ENCODE measurements around the gene SCN3B.

The SCN3B gene

DNA sequence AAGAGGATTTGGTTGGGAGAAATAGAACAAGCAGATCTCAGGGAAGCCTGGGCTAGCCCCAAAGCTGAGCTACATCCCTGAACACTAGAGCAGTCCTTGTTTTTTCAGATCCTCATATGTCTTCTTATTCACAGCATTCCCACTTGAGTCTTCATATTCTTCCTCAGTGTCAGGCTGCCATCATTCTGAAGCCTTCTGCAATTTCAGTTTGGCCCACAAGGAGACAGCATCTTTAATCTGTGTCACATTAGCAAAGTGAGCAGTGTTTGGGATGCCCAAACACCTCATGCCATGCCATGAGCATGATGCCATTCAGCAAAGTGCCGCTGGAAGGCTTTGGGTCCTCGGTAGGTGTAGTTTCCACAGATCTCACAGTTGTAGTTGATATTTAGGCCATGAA is 56.6 kb downstream of the SCN3B start:
- DNase-seq (ENCODE audit: low read depth), result no peak

DNA sequence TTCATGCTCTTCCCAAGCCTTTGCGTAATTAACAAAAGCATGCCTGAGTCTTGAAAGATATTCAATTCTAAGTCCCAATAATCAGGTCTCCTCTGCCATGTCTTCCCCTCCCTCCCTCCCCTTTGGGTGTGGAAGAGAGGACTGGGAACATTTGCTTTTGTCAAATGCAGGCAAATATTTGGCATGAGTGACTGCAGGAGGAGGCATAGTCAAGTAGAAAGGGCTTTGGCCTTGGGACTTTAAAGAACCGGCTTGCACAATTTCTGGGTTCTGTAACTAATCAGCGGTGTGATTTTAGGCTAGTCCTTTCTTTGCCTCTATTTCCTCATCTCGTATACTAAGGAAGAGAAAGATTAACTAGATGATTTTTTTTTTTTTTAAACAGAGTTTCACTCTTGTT is 59.5 kb downstream of the SCN3B start:
- no peak for DNase-seq (ENCODE audit: low read depth)

DNA sequence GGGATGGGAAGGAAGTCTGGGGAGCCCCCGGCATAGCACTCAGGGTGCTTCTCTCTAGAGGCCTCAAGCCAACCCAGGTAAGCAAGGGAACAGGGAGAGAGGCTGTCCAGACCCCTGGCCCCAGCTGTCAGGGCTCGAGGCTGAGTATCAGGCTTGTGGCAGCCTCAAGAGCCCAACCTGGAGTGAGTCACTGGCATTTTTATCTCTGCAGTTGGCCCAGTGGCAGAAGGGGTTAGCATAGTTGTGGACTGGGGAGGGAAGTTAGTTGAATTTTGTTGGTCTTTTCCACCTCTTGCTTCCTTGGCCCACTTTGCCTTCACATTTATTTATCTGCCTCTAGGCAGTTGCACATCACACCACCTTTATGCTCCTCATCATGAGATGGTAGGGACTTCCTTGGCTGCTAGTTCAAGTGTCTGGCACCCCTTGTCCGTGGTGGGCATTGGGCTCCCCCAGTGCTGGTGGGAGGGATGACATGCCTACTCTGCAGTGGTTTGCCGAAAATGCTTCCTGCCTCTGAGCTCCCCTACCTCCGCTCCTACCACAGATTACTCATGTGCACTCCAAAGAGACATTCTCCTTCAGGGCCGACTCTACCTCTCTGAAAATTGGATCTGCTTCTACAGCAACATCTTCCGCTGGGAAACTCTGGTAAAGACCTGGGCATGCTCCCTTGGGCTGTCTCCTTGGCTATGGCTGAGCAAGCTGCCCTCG is 60.1 kb downstream of the SCN3B start:
- DNase-seq (ENCODE audit: low read depth), result no peak

DNA sequence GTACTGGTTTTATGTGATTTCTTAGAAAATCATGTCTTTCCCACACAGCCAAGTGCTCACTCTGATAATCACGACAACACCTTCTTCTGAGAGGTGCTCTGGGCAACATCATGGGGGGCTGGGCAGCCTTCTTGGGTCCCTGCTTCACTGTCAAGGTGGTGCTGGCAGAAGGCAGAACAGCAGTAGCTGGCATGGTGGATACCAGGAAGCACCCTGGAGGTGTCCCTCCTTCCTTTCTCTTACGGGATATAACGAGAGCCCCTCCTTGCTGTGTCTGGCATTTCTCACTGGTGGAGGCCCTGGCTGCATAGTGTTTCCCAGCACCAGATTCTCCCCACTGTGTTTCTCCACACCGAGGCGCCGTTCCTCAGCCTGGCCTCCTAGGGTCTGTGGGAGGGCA is 60.9 kb downstream of the SCN3B start:
- DNase-seq (ENCODE audit: low read depth), result no peak

DNA sequence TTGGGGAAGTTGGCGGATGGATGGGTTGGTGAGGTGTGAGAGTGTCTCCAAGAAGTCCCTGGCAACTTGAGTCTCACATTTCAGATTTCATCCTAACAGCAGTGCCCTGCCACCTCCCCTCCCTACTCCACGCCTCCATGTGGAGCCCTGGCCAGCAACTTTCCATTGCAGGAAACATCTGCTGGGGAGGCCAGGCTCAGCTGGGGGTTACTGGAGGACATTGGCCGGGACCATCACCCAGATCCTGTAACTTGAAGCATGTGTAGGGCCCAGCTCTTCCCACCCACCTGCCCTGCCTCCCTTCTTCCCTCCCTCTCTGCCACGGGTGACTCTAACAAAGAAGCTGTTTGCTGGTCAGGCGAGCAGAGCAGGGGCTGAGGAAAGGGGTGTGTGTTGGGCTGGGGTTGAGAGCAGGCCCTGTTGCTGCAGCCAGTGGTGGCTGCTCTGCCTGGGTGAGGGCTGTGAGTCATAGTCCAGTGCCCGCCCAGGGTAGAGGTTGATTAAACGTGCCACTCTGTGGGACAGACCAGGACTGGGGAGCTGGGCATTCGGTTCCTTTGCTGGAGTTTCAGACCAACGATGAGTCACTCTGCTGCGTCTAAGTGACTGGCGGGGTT is 64.0 kb downstream of the SCN3B start:
- peak; percentile 46 for DNase-seq (ENCODE audit: low read depth)

DNA sequence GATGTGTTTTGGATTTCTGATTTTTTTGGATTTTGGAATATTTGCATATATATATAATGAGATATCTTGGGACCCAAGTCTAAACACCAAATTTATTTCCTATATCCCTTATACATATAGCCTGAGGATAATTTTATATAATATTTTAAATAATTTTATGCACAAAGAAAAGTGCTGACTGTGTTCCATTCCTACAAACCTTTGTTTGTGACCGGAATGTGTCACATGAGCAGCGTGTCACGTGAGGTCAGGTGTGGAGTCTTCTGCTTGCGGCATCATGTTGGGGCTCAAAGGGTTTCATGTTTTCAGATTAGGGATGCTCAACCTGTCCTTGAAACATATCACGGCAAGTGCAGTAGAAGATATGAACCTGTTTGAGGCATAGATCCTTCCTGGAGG is 65.6 kb downstream of the SCN3B start:
- no peak for DNase-seq (ENCODE audit: low read depth)

DNA sequence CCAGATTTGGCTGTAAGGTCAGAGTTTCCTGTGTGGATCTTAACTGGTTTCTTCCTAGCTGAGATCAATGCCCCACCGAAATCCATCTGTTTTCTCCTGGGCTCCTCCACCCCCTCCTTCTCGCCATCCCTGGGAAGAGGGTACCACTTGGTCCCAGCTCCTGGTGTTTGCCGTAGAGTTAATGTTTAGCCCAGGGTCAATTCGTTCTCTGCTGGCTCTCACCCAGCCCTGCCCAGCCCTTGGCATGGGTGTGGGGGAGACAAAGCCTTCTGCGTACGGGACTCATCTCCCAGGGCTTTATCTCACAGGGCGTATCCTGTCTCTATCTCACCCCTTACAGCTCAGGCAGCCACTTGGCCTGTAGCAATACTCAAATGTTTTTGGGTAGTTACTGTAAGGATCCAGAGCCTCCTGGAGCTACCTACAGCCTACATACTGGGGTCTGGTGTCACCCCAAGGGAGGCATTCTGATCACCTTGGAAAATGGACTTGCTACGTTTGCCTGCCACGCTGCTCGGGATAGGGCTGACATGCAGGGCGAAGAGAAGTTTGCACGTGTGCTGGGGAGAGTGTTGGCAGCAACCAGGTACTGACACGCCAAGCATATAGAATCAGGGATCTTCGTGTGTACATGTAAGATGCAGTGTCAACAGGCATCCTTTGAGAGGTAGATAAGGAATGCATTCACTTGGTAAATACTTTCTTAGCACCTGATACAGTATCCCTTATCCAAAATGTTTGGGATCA is 66.1 kb downstream of the SCN3B start:
- DNase-seq (ENCODE audit: low read depth), result no peak

DNA sequence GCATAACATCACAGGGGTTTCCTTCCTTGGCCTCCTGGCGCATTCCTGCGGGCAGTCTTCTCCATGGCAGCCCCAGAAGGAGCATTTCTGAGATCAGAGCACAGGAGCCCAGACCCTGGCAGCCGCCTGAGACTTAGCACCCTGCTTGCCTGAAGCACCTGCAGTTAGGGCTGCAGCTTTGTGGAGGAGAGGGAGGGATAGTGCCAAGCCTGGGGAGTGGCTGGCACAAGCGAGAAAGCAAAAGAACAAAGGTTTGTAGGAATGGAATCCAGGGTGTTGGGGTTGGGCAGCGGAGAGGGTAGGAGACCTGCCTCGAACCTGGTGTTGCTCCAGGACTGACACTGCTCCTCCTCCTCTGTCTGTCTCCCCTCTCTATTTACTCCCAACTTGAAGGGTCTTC is 66.9 kb downstream of the SCN3B start:
- DNase-seq (ENCODE audit: low read depth), result no peak

DNA sequence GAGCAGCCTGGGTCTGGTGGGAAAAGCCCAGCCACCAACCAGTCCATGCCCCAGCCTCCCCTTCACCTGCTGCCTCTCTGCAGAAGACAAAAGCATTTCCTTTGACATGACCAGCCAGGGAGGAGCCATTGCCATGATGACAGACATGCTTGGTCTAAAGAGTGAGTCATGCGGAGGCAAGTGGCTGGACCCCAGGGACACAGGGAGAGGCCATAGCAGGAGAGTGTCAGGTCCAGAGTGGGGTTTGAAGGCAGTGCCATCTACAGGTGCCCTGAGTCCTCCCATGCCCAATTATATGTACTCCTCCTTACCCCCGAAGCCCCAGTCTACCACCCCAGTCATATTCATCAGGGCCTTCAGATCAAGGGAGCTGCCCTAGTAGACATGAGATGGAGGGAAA is 67.4 kb downstream of the SCN3B start:
- no peak for DNase-seq (ENCODE audit: low read depth)

DNA sequence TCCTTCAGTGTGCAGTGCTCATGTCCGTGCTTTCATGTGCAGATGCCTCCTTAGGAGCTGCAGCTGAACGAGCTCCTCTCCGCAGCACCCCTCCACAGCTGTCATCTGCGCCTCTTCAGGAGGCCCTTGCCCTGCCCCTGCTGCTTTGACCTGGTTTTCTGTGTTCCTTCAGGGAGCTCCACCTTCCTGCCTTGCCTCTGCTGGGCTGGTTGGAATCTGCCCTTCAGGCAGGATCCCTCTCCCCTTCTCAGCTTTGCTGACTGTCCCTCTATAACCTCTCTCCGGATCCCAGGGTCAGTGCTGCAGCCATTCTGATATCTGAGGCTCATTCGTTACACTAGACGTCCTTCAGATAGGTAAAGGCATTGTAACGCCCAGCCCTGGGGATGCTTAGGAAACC is 67.9 kb downstream of the SCN3B start:
- no peak for DNase-seq (ENCODE audit: low read depth)

DNA sequence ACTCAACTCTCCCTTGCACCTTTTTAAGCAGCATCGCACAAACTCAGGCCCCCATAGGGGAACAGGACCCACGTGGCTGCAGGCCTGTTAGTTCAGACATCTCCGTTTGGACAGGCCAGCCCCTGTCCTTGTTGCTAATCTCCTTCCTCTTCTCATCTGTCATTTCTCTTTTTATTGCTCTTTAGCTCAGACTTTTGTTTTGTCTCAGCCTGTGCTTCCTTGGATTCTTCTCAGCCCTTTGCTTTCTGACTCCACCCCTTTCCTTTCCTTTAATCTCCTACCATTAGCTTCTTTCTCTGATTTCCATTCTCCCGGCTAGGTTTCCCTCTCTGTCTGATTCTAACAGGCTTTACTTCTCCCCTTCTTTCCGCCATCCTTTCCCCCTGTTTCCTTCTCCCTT is 68.7 kb downstream of the SCN3B start:
- no peak for DNase-seq (ENCODE audit: low read depth)

DNA sequence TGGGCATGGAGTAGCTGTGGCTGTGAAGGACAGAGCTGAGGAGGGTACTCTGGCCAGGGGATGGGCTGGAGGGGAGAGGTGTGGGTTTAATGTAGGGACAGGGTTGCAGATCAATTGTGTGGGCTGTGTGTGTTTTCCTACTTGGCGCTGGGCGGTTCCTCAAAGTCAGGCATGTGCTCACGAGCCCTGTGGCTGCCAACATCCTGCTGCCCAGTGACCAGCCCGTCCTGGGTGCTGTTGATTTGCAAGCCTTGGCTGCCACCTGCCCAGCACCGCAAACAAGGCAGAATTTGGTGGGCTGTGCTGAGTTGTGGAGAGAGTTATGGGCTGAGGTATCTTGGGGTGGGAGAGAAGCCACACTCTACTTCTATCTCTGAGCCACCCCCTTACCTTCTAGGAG is 69.2 kb downstream of the SCN3B start:
- DNase-seq (ENCODE audit: low read depth), result no peak

DNA sequence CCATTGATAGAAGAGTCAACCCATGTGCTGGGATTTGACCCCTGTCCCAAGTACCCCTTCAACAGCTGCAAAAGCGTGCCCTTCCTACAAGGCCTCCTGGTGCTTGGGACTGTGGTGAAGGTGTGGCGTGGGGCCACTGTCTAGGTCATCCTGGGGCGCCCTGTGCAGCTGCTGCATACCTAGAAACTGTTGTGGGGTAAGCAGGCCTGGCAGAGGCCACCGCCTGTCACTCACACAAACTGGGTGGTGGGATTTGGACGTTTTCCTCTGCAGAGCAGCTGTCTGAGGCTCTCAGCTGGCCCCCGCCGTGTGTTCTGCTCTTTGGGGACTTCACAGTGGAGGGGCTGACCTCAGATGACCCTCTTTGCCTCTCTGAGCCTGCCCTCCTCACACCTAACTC is 69.7 kb downstream of the SCN3B start:
- no peak for DNase-seq (ENCODE audit: low read depth)

DNA sequence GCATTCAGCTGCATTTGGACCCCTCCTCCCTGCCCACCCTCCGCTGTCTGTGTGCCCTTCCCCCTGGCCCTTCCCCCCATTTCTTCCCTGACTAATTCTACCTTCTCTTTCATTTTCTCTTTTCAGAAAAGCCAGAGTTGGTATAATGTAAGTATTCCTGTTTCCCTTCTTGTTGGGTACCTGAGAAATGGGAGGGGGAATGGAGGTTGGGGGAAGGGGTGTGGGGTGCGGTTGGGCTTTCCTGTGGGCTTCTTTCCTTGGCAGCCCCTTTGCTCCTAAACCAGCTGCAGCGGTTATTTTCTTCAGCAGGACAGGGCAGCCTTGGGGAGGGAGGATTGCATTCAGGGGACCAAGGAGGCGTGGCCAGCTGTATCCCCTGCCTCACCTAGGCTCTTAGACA is 70.2 kb downstream of the SCN3B start:
- DNase-seq (ENCODE audit: low read depth), result no peak

DNA sequence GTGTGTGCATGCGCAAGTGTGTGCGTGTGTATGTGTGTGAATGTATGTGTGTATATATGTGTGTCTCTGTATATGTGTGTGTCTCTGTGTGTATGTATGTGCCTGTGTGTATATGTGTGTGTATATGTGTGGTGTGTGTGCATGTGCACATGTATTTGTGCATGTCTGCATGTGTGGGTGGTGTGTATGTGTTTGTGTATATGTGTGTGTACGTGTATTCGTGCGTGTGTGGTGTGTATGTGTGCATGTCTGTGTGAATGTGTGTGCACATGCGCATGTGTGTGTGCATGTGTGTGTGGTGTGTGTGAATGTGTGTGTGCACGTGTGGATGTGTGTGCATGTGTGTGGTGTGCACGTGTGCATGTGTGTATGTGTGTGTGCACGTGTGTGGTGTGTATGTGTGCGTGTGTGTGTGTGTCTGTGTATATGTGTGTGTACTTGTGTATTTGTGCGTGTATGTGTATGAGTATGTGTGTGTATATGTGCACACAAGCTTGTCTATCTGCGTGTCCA is 71.4 kb downstream of the SCN3B start:
- no peak for DNase-seq (ENCODE audit: low read depth)

DNA sequence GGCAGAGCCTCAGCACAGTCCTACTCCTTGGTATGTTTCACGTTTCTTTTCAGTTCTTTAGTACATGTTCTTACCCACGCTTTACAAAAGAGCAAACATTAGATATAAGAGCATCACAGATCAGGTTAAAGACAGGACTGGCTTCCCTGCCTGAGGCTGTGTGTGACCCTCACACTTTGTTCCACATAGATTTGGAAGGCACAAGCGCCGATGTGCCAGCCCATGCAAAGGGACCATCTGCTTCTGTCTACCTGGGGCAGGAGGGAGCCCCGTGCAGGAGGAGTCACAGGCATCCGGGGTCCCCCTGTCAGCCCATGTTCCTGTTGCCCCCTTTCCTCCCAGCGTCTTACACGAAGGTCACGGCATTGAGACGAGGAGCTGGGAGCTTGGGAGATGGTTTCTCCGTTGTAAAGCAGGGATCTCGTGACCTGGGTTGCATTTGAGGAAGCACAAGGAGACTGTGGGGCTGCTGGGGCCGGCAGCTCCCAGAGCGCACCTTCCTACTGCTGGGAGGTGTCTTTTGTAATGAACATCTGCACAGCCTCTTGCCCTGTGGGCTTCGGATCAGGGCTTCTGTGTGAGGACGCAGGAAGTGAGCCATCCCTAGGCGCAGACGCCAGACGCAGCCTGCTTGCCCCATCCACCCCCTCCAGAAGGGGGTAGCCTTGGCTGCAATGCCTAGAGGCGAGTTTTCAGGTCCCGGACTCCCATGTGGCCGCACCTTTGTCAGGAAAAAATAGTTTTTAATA is 72.6 kb downstream of the SCN3B start:
- no peak for DNase-seq (ENCODE audit: low read depth)

DNA sequence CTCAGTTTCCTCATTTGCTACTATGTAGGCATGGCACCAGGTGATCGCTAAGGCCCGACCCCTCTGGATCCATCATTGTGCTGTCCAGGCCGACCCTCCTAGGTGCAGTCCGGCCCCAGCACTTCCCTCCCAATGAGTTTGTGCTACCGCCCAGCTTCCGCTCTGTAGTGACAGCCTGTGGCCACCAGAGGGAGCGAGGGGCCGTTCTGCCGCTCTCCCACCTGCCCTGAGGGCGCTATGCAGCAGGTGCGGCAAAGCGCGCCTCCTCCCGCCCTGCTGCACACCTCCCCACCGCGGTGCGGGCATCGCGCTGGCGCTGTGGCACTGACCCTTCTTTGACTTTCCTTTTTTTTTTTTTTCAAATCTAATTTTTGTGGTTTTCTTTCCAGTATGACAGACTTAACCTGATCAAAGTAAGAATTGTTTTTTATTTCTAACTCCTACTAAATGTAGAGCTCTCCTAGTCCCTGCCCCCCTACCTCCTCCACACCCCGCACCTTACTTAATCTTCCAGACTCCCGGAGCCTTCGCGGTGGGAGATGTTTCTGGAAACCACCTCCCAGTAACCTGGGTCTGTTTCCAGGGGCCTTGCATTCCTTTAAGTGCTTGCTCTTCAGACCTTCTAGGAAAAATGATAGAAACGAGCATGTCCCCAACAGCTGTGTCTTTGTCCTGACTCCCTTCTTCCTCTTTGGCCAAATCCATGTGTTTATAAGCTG is 73.7 kb downstream of the SCN3B start:
- DNase-seq (ENCODE audit: low read depth), result no peak

DNA sequence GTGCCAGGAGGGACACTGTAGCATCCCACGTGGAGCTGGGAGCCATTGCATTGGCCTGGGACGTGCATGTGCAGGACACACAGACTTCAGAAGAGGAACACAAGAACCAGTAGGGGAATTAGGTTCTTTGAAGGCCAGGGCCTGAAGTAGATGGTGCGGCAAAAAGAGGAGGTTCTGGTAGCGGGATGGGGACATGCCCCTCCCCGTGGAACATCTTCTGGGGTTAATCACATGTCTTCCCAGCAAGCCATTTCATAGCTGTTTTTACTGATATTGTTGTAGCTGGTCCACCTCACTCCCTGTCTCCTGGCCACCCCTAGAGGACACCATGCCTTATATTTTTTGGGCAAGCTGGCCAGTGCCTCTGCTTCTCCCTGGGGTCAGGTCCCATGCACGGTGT is 74.3 kb downstream of the SCN3B start:
- no peak for DNase-seq (ENCODE audit: low read depth)

DNA sequence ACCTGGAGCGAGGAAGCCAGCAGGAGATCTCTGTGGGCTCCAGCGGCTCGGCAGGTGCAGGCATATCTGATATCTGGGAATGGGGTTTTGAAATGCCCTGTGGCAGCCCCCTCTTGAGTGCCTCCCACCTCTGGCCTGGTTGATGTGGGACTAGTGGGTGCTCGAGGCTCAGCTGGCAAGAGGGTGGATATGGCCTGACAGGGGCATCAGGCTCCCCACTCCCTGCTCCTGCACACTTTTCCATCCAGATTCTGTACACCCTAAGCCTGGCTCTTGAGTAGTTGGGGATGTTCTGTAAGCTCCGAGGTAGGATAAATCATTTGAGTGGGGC is 75.0 kb downstream of the SCN3B start:
- no peak for DNase-seq (ENCODE audit: low read depth)

Measured in GM04504 (cell line).